Uterus (tissue), 4 donors: ENCODE measurements around the gene B3GALT2. TPM values are rescaled to one million over a fixed set of nuclear protein-coding genes. Genes with fewer than 3 reads are reported as not detected.

Source experiments
- DNase-seq, 2 donors: peaks; one replicate each; pipeline ENCODE4 v3.0.0-alpha.2; 2019 to 2020
- H3K27ac ChIP-seq, 2 donors: fragments of 200-600 bp; sonication (generic); 1 replicate in 1 of 2; 2 replicates in 1 of 2; pipeline ENCODE4 v1.5.1; 2016 to 2018
- H3K27me3 ChIP-seq, 2 donors: fragments of 200-600 bp; sonication (generic); one replicate each; pipeline ENCODE4 v1.5.1; 2018 to 2019; ENCODE audit warnings: control low read depth in 1 of 2
- H3K36me3 ChIP-seq, 2 donors: fragments of 200-600 bp; sonication (generic); one replicate each; pipeline ENCODE4 v1.5.1; 2019; ENCODE audit warnings: control low read depth in 1 of 2
- H3K4me1 ChIP-seq, 2 donors: fragments of 200-600 bp; sonication (generic); one replicate each; pipeline ENCODE4 v1.5.1; 2018 to 2019; ENCODE audit warnings: control low read depth in 1 of 2
- H3K4me3 ChIP-seq, 2 donors: fragments of 200-600 bp; sonication (generic); 1 replicate in 1 of 2; 2 replicates in 1 of 2; pipeline ENCODE4 v1.5.1; 2018 to 2019; ENCODE audit warnings: mild to moderate bottlenecking in 1 of 2
- H3K9me3 ChIP-seq, 2 donors: fragments of 200-600 bp; sonication (generic); one replicate each; pipeline ENCODE4 v1.5.1; 2019; ENCODE audit warnings: control low read depth in 1 of 2
- CTCF ChIP-seq, 4 experiments: fragments of 200-600 bp in 2 of 4; fragments of 450-650 bp in 2 of 4; sonication (generic) in 2 of 4; IDR thresholded peaks; one replicate each; pipeline ENCODE4 v1.5.1; 2016 to 2019; ENCODE audit warnings: antibody characterized with exemption in 4 of 4, mild to moderate bottlenecking in 2 of 4, moderate library complexity in 1 of 4
- POLR2A ChIP-seq, 2 donors: fragments of 450-650 bp; IDR thresholded peaks; one replicate each; pipeline ENCODE4 v1.6.1; 2016; ENCODE audit warnings: antibody characterized with exemption in 2 of 2, mild to moderate bottlenecking in 1 of 2, moderate library complexity in 1 of 2
- intact Hi-C: fragments of 100-400 bp; cut with DNase I; formaldehyde crosslinking; loops from one replicate; pipeline ENCODE4 v1.15.1; 2023; ENCODE audit warnings: low total_unique reads
- microRNA counts, 2 donors: library from miRNA; unstranded; fragments of <30 nt; microRNA quantifications; one replicate each; lab custom pipeline; 2016 to 2017
- microRNA-seq: library from miRNA; unstranded; fragments of <30 nt; microRNA quantifications from one replicate; pipeline ENCODE4, GENCODE V29; 2016; ENCODE audit warnings: borderline microRNAs expressed, borderline replicate concordance
- small RNA-seq: library from RNA; depleted of rRNA; stranded (forward); fragments of <200 nt; gene quantifications from one replicate; pipeline ENCODE3, GENCODE V24; 2016
- total RNA-seq, 4 donors: library from RNA; depleted of rRNA in 3 of 4; stranded (reverse); fragments of >200 nt in 3 of 4; gene quantifications; one replicate each; pipeline versions ENCODE4 v1.1.0 to v1.2.4, GENCODE V29; 2014 to 2023
- donor health status: DM: yes; HTN: yes; CAD: no.

B3GALT2 gene
- total RNA-seq, 4 donors from 2014 or later, result 0.21 to 4.1 TPM; not detected in 2

GRCh38 chr1:193140254-193140653, 46.2 kb downstream of the B3GALT2 start:
- H3K27ac ChIP-seq, result no peak overlapping the region
- no peaks in the 10 kb centered on the region for H3K36me3 ChIP-seq
- no peak overlapping the region for H3K4me3 ChIP-seq
- no peak for DNase-seq
- intact Hi-C loops, result no loop called here
- TF ChIP-seq POLR2A (IDR thresholded peaks at IDR 0.05) (no peak), CTCF (IDR thresholded peaks at IDR 0.05) (no peak)
- H3K4me1 ChIP-seq, result no peaks in the 10 kb centered on the region
- no peaks in the 10 kb centered on the region for H3K27me3 ChIP-seq
- no peaks in the 10 kb centered on the region for H3K9me3 ChIP-seq

- no peaks in the 10 kb centered on the region for H3K27me3 ChIP-seq
- no peak for DNase-seq
- H3K27ac ChIP-seq, result no peak overlapping the region
- H3K4me1 ChIP-seq, result no peaks in the 10 kb centered on the region
- intact Hi-C loops, result no loop called here
- H3K4me3 ChIP-seq, result no peak overlapping the region
- no peak for TF ChIP-seq POLR2A (IDR thresholded peaks at IDR 0.05)
- no peak for TF ChIP-seq CTCF (IDR thresholded peaks at IDR 0.05)
- H3K9me3 ChIP-seq, result no peaks in the 10 kb centered on the region
- no peaks in the 10 kb centered on the region for H3K36me3 ChIP-seq
These were observed 55.0 kb downstream of the B3GALT2 start for GRCh38 chr1:193131266-193131860.

MicroRNAs encoded within 50 kb of the gene (microRNA counts, 767-probe panel; counts per million panel counts)
- microRNA hsa-miR-1278 (lab: Ali Mortazavi, UCI), result 0 counts per million in 2 donors

Small RNAs within 50 kb of the gene (microRNA-seq; reads per million reads assigned to microRNA genes)
- gene MIR1278, result not detected

Small RNAs within 50 kb of the gene (small RNA-seq; reads per million reads assigned to genes)
- not detected for gene MIR1278

Other genes with a start within 250 kb of the B3GALT2 start
- gene UCHL5, start 127.3 kb downstream of the B3GALT2 start, total RNA-seq, result 10 to 100 TPM in 3 of 4 donors, 1 to 10 TPM in 1; 7.4 to 40.9 (median 23.1) TPM
- 100 to 1,000 TPM in 2 of 4 donors, 10 to 100 TPM in 2; 68.9 to 290 (median 98.1) TPM for gene RO60, start 127.0 kb downstream of the B3GALT2 start, total RNA-seq
- gene GLRX2, start 81.2 kb downstream of the B3GALT2 start, total RNA-seq, result 10 to 100 TPM in 1 of 4 donors, 1 to 10 TPM in 3; 1.0 to 10.8 (median 6.6) TPM
- gene CDC73, start 64.6 kb downstream of the B3GALT2 start, total RNA-seq, result 10 to 100 TPM; 14.6 to 64.7 (median 56.0) TPM